Activated CD4-positive, alpha-beta T cell treated with anti-CD3 and anti-CD28 coated beads for 4 hours (primary cell): ENCODE results near the gene WDR17.
"Not testable (repeated sequence)": the region's sequence is repeated elsewhere in the genome, so short reads cannot be mapped to it uniquely, and the experiment has no call there.

Experiments
- DNase-seq, 2 donors: peaks; one replicate each; pipeline ENCODE4 v3.0.0-alpha.2; 2020

WDR17 gene

DNA sequence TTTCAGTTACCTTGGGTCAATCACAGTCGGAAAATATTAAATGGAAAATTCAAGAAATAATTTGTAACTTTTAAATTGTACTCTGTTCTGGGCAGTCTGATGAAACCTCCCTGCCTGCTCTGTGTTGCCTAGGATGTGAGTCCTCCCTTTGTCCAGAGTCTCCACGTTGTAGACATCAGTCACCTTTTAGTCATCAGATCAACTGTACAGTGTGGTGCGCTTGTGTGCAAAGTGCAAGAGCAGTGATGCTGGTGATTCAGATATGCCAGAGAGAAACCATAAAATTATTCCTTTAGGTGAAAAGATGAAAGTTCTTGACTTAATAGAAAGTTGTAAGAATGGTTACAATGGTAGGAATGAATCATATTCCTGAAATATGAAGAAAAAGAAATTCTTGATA, 128.3 kb downstream of the WDR17 start:
- DNase-seq, result peak; percentile 9 to 20

DNA sequence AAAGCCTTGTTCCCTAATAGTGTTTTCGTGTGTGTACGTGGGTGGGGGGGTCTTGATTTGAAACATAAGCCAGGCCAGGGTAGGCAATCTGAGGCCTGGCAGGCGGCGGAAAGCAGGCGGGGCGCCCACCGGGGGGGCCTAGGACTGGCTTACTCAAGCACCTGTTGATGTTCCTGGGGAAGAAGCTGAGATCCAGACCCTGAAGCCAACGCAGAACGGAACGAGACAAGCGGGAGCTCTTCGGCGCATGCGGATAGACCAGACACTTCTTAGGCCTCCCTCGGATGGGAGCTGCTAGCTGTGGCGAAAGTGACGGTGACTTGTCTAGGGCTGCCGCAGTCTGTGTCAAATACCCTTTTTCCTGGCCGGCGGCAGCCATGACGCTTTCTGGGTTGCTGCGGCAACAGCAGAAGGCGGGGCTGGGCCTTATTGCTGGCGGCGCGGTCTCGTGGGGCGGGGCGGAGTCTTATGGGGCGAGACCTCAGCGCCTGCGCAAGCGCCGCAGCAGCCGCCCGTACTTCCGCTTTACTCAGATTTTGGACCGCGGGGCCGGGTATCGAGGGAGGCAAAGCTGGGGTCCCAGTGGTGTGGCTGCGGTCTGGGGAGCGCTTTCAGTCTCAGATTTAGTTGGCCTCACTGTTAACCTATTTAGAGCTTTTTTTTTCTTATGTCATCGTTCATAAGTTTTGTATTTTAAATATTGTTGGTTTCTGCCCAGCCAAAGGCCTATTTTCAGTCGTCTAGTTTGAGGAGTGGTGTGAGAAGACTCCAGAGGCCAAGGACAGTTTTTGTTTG, 129.7 kb downstream of the WDR17 start, which contains the start of gene SPATA4:
TSS of gene SPATA4 (minus strand) at position 402 of the 795 bp plus-strand sequence. CDS start at position 379, 23 bp downstream.
- peak; percentile 93 to 94 for DNase-seq

DNA sequence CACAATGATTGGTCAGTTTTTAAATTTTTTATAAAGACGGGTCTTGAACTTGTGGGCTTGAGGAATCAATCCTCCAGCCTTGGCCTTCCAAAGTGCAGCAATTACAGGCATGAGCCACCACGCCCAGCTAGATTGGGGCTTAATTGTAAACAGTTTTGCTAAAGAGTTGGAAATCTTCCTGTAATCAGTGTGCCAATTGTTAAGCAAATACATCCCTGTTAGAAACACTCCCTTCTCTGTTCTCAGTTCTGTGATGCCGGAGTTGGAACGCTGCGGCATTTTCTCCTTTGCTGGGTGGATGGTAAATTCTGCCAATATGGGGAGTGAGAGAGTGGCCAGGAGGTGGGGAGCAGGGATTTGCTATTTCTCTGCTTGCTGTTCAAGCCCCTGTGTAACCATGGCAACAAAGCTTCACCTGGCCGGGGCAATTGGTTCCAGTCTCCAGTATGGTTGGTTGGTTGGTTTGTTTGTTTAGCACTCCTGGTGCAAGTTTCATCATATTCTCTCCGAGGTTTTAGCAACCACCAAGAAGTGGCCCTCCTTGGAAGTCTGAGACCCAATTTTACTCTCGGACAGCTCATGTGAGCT, 132.8 kb downstream of the WDR17 start:
- no peak for DNase-seq

DNA sequence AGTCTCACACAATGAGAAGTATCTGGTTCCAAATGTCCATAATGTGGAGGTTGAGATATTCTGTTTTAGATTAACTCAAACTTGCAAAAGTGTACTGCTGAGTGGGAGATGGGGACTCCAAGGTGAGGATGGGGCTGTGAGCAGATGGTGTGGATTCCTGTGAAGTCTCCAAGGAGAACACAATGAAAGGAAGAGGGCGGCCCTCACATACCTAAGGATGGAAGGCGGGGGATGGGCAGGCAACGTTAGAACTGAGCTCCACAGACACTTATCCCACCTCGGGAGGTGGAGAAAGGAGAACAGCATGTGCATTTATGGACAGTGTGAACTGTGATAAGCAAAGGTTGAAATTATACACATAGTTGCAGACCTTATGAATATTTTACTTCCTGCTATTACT, 139.7 kb downstream of the WDR17 start:
- DNase-seq, result no peak

DNA sequence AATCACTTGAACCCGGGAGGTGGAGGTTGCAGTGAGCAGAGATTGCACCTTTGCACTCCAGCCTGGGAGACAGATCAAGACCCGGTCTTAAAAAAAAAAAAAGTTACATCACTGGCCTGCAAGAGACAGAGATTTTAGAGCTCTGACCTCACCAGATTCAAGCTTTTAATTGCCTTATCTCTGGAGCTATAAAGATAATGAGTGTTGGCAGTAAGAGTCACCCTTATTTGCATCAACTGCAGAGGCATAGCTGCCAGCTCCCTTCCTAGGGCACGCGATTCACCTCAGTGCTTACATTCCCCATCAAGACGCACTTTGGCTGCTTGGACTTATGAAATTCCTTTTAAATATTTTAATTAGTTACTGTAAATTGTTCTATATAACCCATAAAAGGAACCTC, 142.2 kb downstream of the WDR17 start:
- DNase-seq, result no peak

DNA sequence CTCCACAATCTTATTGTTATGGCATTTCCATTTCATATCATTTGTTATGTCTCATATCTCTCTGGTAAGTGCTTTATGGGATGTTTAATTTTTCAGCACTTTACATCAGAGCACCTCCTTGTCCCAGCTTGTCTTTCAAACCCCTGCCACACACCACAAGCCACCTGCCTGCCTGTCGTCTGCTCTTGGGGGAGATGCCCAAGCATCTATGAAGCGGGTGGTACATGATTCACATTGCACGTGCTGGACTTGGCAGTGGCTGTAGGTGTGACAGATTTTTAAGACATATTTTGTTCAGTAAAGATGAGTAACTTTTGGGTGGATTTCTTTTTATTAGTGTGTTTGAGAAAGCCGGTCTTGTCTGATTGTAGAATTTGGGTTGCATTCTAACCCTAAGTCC, 143.9 kb downstream of the WDR17 start:
- no peak for DNase-seq

DNA sequence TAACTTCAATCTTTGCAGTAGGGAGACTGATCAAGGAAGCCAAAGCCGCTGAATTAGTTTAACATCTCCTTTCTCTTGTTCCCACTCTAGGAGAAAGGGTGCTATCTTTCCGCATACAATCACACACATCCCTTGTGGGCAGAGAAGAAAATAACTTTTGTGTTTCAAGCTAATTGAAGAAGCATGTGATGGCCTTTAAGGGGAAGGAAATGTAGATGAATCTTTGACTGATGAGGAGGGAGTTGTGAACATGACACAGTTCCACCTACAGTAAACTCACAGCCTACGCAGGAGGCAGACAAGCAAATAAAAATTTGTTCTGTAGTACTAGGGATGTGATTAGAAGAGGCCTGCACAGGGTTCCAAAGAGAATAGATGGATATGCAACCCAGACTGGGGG, 144.5 kb downstream of the WDR17 start:
- DNase-seq, result no peak

DNA sequence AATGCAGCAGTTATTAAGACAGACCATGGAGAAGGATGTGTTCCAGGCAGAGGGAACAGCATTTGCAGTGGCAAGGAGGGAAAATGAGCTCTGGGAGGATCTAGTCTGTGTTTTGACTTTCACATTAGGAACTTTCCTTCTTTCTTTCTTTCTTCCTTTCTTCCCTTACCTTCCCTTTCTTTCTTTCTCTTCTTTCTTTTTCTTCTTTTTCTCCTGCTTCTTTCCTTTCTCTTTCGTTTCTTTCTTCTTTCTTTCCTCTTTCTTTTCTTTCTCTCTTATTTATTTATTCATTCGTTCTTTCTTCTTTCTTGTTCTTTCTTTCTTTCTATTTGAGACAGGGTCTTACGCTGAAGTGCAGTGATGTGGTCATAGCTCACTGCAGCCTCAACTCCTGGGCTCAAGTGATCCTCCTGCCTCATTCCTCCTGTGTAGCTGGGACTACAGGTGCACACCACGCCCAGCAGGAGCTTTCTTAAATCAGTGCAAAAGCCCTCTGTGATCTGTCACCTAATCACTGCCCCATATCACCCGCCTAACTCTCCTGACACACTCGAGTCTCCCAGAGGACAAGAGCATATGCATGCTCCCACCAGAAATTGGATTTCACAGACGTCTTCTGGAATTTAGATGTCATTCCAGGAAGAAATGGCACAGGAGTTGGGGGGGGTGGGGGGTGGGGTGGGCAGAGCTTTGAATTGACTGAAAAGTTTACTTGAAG, 145.1 kb downstream of the WDR17 start:
- no peak for DNase-seq

DNA sequence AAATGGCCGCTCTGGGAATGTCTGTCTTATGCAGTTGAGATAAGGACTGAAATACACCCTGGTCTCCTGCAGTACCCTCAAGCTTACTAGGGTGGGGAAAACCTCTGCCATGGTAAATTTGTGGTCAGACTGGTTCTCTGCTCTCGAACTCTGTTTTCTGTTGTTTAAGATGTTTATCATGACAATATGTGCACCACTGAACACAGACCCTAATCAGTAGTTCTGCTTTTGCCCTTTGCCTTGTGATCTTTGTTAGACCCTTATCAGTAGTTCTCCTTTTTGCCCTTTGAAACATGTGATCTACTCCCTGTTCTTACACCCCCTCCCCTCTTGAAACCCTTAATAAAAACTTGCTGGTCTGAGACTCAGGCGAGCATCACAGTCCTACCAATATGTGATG, 146.7 kb downstream of the WDR17 start:
- DNase-seq, result not testable (repeated sequence)

DNA sequence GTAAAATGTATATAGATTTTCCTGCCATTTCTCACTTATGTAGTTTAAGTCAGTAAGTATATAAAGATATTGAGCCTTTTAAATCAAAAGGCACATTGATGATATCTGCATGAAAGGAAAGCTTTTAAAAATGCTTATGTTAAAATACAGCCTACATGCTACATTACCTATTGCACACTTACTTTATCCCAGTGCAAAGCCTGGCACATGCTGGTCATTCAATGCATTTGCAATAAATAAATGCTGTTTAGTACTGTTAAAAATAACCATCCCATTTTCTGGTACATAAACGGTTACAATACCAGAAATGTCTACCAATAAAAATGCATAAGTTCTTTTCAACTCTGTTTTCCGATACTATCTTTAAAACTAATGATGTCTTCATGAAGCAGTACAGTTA, 151.9 kb downstream of the WDR17 start:
- DNase-seq, result no peak

DNA sequence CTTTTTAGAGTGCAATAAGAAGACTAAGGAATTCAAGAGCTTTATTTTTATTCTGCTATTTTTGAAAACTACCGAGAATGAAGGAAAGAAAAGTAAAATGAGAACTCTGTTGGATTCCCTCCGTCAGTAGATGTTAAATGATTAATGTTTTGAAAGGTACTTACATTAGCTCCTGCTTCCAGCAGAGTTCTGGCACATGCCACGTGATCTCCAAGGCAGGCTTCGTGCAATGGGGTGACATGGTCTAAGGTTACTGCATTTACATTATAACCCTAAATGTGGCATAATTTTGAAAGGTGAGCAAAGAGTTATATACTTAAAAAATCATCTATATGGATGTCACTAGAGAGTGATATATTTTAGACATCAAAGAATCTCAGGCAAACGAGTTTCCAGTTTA, 156.5 kb downstream of the WDR17 start:
- DNase-seq, result no peak

DNA sequence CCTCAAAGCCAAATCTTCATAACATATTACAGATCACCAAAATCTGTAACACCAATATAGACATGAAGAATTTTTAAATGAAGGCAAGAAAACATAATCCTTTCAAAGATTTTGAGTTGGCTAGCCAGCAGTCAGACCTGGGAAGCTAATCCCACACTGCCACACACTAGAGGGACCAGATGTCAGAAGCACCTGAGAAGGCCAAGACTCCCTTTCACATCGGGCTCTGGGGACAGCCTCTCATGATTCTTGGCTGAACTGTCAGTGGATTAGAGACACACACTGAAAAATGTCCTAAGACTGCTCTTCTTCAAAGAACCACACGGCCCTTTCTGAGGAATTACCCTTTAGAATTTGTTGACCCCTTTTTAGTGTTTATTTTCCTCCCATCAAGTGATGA, 157.9 kb downstream of the WDR17 start:
- DNase-seq, result no peak

DNA sequence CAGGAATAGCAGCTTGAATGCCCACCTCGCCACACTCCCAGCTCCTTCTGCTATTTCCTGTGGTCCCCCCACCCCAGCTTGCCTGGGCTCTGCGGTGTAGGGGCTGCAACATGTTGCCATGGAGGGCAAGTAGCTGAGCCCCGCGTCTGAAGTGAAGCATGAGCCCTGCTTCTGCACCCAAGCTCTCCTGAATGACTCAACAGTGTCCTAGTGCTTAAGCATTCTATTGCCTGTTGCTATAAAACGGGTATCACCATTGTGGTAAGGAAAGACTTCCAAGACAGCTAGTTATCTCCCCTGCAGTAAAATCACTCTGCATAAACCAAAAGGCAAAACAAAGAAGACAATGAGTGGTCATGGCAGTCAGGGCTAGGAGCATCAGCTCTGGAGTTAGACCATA, 161.1 kb downstream of the WDR17 start:
- DNase-seq, result no peak

DNA sequence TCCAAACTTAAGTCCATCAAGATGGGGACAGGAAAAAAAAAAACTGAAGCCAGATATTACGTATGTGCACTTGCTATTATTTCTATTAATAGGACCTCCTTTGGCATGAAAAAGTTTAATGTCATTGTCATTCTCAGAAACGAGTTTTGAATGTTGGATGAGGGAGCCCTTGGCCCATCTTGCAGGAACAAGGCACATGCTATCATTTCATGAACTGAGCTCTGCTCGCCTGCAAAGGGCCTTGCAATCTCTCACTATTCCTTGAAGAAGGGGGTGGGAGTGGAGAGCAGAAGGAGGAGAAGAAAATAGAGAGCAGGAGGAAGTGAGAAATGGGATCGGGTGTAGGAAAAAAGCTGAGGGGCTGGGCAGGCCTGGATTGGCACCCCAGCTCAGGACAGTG, 164.0 kb downstream of the WDR17 start:
- no peak for DNase-seq
